K562 (cell line): ENCODE results near the gene LYZL6. TPM values are rescaled to one million over a fixed set of nuclear protein-coding genes. Genes with fewer than 3 reads are reported as not detected.

Experiments
- ADNP ChIP-seq: fragments of 200-800 bp; sonication (Bioruptor generic); IDR thresholded peaks from 2 replicates; pipeline ENCODE4 v1.6.1; 2016; ENCODE audit warnings: missing genetic modification characterization, missing compliant biosample characterization
- BDP1 ChIP-seq: IDR thresholded peaks from 3 replicates; pipeline ENCODE4 v1.6.1; 2011; ENCODE audit not compliant: insufficient read length, insufficient read depth
- CBX5 ChIP-seq: IDR thresholded peaks from 2 replicates; pipeline ENCODE4 v1.6.1; 2014; ENCODE audit warnings: low read depth, borderline replicate concordance
- CC2D1A ChIP-seq: fragments of 450-650 bp; IDR thresholded peaks from 2 replicates; pipeline ENCODE4 v1.6.1; 2017; ENCODE audit warnings: mild to moderate bottlenecking
- CREBBP ChIP-seq: IDR thresholded peaks from one replicate; pipeline ENCODE4 v1.6.1; 2012; ENCODE audit warnings: low read depth, mild to moderate bottlenecking, control low read depth, inconsistent platforms, low read length
- ELF1 ChIP-seq: fragments of 200-800 bp; sonication (Bioruptor generic); IDR thresholded peaks from 2 replicates; pipeline ENCODE4 v1.6.1; 2016; ENCODE audit warnings: missing genetic modification characterization, missing compliant biosample characterization
- EWSR1 ChIP-seq: fragments of 450-650 bp; IDR thresholded peaks from 2 replicates; pipeline ENCODE4 v1.6.1; 2018; ENCODE audit warnings: borderline replicate concordance, mild to moderate bottlenecking, low read depth, moderate library complexity; ENCODE audit not compliant: partially characterized antibody
- GABPB1 ChIP-seq: sonication (generic); formaldehyde crosslinking; IDR thresholded peaks from 2 replicates; pipeline ENCODE4 v1.8.0; 2022; ENCODE audit warnings: mild to moderate bottlenecking, missing genetic modification reagents
- HNRNPLL ChIP-seq: fragments of 200-400 bp; formaldehyde crosslinking; IDR thresholded peaks from 2 replicates; pipeline ENCODE4 v1.6.1; 2017; ENCODE audit warnings: low read length, low read depth, mild to moderate bottlenecking; ENCODE audit not compliant: poor library complexity, severe bottlenecking
- ILF3 ChIP-seq: fragments of 450-650 bp; IDR thresholded peaks from 2 replicates; pipeline ENCODE4 v1.6.1; 2018; ENCODE audit warnings: antibody characterized with exemption, mild to moderate bottlenecking, moderate library complexity, borderline replicate concordance
- KDM2B ChIP-seq: fragments of 250-450 bp; sonication (Bioruptor Pico); IDR thresholded peaks from 2 replicates; pipeline ENCODE4 v1.8.0; 2021; ENCODE audit warnings: mild to moderate bottlenecking, moderate library complexity
- MED1 ChIP-seq: sonication (generic); formaldehyde crosslinking; IDR thresholded peaks from 2 replicates; pipeline ENCODE4 v1.8.1; 2023; ENCODE audit warnings: missing genetic modification reagents, borderline replicate concordance
- NONO ChIP-seq, 2 experiments: fragments of 200-400 bp in 1 of 2; fragments of 450-650 bp in 1 of 2; formaldehyde crosslinking in 1 of 2; IDR thresholded peaks; 2 replicates each; pipeline ENCODE4 v1.6.1; 2017; ENCODE audit warnings: low read depth in 2 of 2, mild to moderate bottlenecking in 2 of 2, moderate library complexity in 2 of 2, low read length in 1 of 2
- RBM25 ChIP-seq: fragments of 200-400 bp; formaldehyde crosslinking; IDR thresholded peaks from 2 replicates; pipeline ENCODE4 v1.6.1; 2018; ENCODE audit warnings: low read length, low read depth, moderate library complexity; ENCODE audit not compliant: severe bottlenecking
- ZFPM2 ChIP-seq: fragments of 250-450 bp; sonication (Bioruptor Pico); IDR thresholded peaks from 2 replicates; pipeline ENCODE4 v1.5.1; 2022; ENCODE audit warnings: mild to moderate bottlenecking
- ZNF589 ChIP-seq: fragments of 200-800 bp; sonication (Bioruptor generic); IDR thresholded peaks from 2 replicates; pipeline ENCODE4 v1.6.1; 2016; ENCODE audit warnings: low read depth, missing genetic modification characterization, missing compliant biosample characterization
- ZNF77 ChIP-seq: fragments of 250-450 bp; sonication (Bioruptor Pico); IDR thresholded peaks from 2 replicates; pipeline ENCODE4 v1.5.0; 2020
- ZSCAN29 ChIP-seq: fragments of 450-650 bp; IDR thresholded peaks from 2 replicates; pipeline ENCODE4 v1.6.1; 2017
- polyA plus RNA-seq, 8 experiments: library from polyadenylated mRNA; depleted of rRNA in 4 of 8; stranded (reverse) in 5 of 8; unstranded in 3 of 8; fragments of >200 nt; fragmentation: Nextera tagmentation in 2 of 8; fragmentation: Illumina TruSeq in 1 of 8; extraction: Ambion mirVana in 2 of 8; extraction: Trizol in 1 of 8; gene quantifications; 2 replicates each; pipeline versions ENCODE4 v1.2.1 to v1.2.3, GENCODE V29; 2011 to 2014; ENCODE audit warnings: inconsistent platforms in 1 of 8, missing spikeins in 1 of 8
- total RNA-seq, 7 experiments: library from RNA; depleted of rRNA in 6 of 7; stranded (reverse); fragments of >200 nt in 6 of 7; fragmentation: Illumina TruSeq in 2 of 7; extraction: Trizol in 2 of 7; gene quantifications; 2 replicates each; pipeline versions ENCODE4 v1.2.1 to v1.2.3, GENCODE V29; 2011 to 2021; ENCODE audit warnings: low replicate concordance in 1 of 7
- TF ChIP-seq, protein P1 (sequence below): sonication (generic); formaldehyde crosslinking; IDR thresholded peaks from 2 replicates; pipeline ENCODE4 v1.4.0; 2020; ENCODE audit warnings: mild to moderate bottlenecking, missing genetic modification reagents
- TF ChIP-seq, protein P2 (sequence below): fragments of 200-800 bp; sonication (Bioruptor generic); IDR thresholded peaks from 2 replicates; pipeline ENCODE4 v1.6.1; 2017; ENCODE audit warnings: missing genetic modification characterization, missing compliant biosample characterization
- TF ChIP-seq, protein P3 (sequence below): sonication (generic); formaldehyde crosslinking; IDR thresholded peaks from 2 replicates; pipeline ENCODE4 v1.8.0; 2022; ENCODE audit warnings: mild to moderate bottlenecking, missing genetic modification reagents
- TF ChIP-seq, protein P4 (sequence below): fragments of 450-650 bp; formaldehyde crosslinking; IDR thresholded peaks from 2 replicates; pipeline ENCODE4 v1.4.0; 2020; ENCODE audit warnings: mild to moderate bottlenecking, moderate library complexity

LYZL6 gene
- total and polyA plus RNA-seq, 9 of the 15 experiments (the other 6 are each of a cell fraction or from before 2014, with no cell fraction given): not detected

DNA sequence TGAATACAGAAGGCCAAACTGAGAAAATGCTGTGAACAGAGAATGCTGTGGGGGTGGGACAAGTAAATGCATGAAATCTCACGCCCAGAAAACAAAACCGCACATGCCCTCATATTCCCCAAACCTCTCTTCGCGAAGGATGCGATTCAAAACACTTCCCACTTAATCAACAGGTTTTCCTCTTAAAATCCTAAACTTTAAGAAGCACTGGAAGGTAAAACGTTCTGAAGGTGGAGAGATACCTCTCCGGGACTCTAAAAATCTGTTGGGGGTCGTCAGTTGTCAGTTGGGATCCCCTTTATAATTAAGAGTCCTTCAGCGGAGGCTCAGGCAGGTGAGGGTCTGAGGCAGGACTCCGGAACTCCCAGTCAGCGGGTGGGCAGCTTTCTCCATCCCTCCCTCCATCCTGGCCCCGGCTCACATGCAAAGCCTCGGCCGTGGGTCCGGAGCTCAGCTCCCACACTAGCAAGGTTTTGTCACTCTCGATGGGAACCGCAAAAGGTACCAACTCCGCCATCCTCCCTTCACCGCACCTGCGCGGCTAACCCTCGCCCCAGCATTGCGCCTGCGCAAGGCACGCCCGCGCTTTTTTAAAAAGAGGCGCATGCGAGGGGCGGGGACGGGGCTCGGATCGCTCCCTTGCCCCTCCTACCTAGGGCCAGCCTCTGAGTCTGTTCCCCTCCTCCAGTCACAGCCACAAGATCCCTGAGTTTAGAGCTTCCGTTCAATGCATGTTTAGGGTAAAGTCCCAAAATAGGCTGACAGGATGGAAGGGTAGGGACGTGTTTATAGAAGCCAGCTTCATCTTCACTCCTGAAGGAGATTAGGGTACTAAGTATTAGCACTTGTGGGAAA, 13.1 kb downstream of the LYZL6 start, which contains the start of gene RDM1 (continued):
- TF ChIP-seq ZFPM2 (no peak), RBM25 (no peak), KDM2B (CRISPR knock-in tag) (no peak), CC2D1A (0 out of 2 replicates have a peak, but pooled peaks have one; percentile 39), ZNF77 (no peak), CREBBP (no peak), ADNP (tag) (no peak), ZSCAN29 (no peak), GABPB1 (CRISPR knock-in tag) (no peak), MED1 (CRISPR knock-in tag) (no peak), BDP1 (no peak), CBX5 (no peak), HNRNPLL (peak; percentile 59), NONO (IDR thresholded peaks at IDR 0.05; ENCODE audit: low read depth in 2 of 2, low read length in 1 of 2) (0 out of 4 replicates have a peak, but pooled peaks of 1 of the 2 experiments have one; percentile 26), ZNF589 (CRISPR knock-in tag) (no peak), ELF1 (tag) (no peak), EWSR1 (no peak), ILF3 (no peak)
- TF ChIP-seq, protein P1, sequence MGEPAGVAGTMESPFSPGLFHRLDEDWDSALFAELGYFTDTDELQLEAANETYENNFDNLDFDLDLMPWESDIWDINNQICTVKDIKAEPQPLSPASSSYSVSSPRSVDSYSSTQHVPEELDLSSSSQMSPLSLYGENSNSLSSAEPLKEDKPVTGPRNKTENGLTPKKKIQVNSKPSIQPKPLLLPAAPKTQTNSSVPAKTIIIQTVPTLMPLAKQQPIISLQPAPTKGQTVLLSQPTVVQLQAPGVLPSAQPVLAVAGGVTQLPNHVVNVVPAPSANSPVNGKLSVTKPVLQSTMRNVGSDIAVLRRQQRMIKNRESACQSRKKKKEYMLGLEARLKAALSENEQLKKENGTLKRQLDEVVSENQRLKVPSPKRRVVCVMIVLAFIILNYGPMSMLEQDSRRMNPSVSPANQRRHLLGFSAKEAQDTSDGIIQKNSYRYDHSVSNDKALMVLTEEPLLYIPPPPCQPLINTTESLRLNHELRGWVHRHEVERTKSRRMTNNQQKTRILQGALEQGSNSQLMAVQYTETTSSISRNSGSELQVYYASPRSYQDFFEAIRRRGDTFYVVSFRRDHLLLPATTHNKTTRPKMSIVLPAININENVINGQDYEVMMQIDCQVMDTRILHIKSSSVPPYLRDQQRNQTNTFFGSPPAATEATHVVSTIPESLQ (CRISPR knock-in tag): no peak
- TF ChIP-seq, protein P2, sequence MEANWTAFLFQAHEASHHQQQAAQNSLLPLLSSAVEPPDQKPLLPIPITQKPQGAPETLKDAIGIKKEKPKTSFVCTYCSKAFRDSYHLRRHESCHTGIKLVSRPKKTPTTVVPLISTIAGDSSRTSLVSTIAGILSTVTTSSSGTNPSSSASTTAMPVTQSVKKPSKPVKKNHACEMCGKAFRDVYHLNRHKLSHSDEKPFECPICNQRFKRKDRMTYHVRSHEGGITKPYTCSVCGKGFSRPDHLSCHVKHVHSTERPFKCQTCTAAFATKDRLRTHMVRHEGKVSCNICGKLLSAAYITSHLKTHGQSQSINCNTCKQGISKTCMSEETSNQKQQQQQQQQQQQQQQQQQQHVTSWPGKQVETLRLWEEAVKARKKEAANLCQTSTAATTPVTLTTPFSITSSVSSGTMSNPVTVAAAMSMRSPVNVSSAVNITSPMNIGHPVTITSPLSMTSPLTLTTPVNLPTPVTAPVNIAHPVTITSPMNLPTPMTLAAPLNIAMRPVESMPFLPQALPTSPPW (CRISPR knock-in tag): peak; percentile 67
- TF ChIP-seq, protein P3, sequence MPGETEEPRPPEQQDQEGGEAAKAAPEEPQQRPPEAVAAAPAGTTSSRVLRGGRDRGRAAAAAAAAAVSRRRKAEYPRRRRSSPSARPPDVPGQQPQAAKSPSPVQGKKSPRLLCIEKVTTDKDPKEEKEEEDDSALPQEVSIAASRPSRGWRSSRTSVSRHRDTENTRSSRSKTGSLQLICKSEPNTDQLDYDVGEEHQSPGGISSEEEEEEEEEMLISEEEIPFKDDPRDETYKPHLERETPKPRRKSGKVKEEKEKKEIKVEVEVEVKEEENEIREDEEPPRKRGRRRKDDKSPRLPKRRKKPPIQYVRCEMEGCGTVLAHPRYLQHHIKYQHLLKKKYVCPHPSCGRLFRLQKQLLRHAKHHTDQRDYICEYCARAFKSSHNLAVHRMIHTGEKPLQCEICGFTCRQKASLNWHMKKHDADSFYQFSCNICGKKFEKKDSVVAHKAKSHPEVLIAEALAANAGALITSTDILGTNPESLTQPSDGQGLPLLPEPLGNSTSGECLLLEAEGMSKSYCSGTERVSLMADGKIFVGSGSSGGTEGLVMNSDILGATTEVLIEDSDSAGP (CRISPR knock-in tag): no peak
- TF ChIP-seq, protein P4, sequence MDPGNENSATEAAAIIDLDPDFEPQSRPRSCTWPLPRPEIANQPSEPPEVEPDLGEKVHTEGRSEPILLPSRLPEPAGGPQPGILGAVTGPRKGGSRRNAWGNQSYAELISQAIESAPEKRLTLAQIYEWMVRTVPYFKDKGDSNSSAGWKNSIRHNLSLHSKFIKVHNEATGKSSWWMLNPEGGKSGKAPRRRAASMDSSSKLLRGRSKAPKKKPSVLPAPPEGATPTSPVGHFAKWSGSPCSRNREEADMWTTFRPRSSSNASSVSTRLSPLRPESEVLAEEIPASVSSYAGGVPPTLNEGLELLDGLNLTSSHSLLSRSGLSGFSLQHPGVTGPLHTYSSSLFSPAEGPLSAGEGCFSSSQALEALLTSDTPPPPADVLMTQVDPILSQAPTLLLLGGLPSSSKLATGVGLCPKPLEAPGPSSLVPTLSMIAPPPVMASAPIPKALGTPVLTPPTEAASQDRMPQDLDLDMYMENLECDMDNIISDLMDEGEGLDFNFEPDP (CRISPR knock-in tag): no peak
